Keratinocyte (primary cell): ENCODE measurements around the gene ANXA3. TPM values are rescaled to one million over a fixed set of nuclear protein-coding genes. Genes with fewer than 3 reads are reported as not detected.

Experiments
- DNase-seq: peaks from one replicate; pipeline ENCODE4 v3.0.0-alpha.2; 2011; ENCODE audit warnings: low read depth, missing footprints, low spot score
- FAIRE-seq: peaks from 2 replicates; lab custom pipeline; 2011; peaks lifted over from hg19 to GRCh38; lab: Jason Lieb, UNC
- H2AFZ ChIP-seq: 2 replicates; pipeline ENCODE4 v1.6.0; 2012; ENCODE audit warnings: low read length, control low read depth, inconsistent platforms; ENCODE audit not compliant: control insufficient read depth
- H3K27ac ChIP-seq: 2 replicates; pipeline ENCODE4 v1.5.1; 2011; ENCODE audit warnings: low read length; ENCODE audit not compliant: control insufficient read depth, insufficient read depth
- H3K27me3 ChIP-seq: 3 replicates; pipeline ENCODE4 v1.6.0; 2011; ENCODE audit warnings: low read length; ENCODE audit not compliant: control insufficient read depth, insufficient read depth; ENCODE audit errors: extremely low read depth
- H3K36me3 ChIP-seq, 2 experiments: 2 replicates in 1 of 2; 3 replicates in 1 of 2; pipeline ENCODE4 v1.5.1; 2011; ENCODE audit warnings: low read length in 2 of 2, mild to moderate bottlenecking in 1 of 2; ENCODE audit not compliant: control insufficient read depth in 2 of 2, insufficient read depth in 2 of 2; ENCODE audit errors: extremely low read depth in 1 of 2
- H3K4me1 ChIP-seq: 3 replicates; pipeline ENCODE4 v1.5.1; 2011; ENCODE audit warnings: low read length; ENCODE audit not compliant: control insufficient read depth, insufficient read depth; ENCODE audit errors: extremely low read depth
- H3K4me2 ChIP-seq: 3 replicates; pipeline ENCODE4 v1.6.0; 2011; ENCODE audit warnings: low read depth, low read length; ENCODE audit not compliant: control insufficient read depth, insufficient read depth; ENCODE audit errors: extremely low read depth
- H3K4me3 ChIP-seq, 3 experiments: fragments of 200-600 bp in 1 of 3; sonication (generic) in 1 of 3; 2 replicates in 2 of 3; 3 replicates in 1 of 3; pipeline ENCODE4 v1.5.1; 2011 to 2016; ENCODE audit warnings: low read length in 3 of 3, mild to moderate bottlenecking in 3 of 3, control low read depth in 2 of 3, inconsistent platforms in 1 of 3, low read depth in 1 of 3, mixed read lengths in 1 of 3, mixed run types in 1 of 3, moderate library complexity in 1 of 3; ENCODE audit not compliant: control insufficient read depth in 2 of 3, insufficient read depth in 2 of 3; ENCODE audit errors: extremely low read depth in 1 of 3
- H3K79me2 ChIP-seq: 2 replicates; pipeline ENCODE4 v1.6.0; 2012; ENCODE audit warnings: low read length; ENCODE audit not compliant: control insufficient read depth, insufficient read depth
- H3K9ac ChIP-seq: 3 replicates; pipeline ENCODE4 v1.6.0; 2011; ENCODE audit warnings: low read length; ENCODE audit not compliant: control insufficient read depth, insufficient read depth; ENCODE audit errors: extremely low read depth
- H3K9me1 ChIP-seq: 3 replicates; pipeline ENCODE4 v1.6.0; 2011; ENCODE audit warnings: low read length; ENCODE audit not compliant: control insufficient read depth, insufficient read depth; ENCODE audit errors: extremely low read depth
- H3K9me3 ChIP-seq: 2 replicates; pipeline ENCODE4 v1.5.1; 2012; ENCODE audit warnings: low read depth, low read length; ENCODE audit not compliant: control insufficient read depth
- H4K20me1 ChIP-seq: 3 replicates; pipeline ENCODE4 v1.6.0; 2011; ENCODE audit warnings: low read length; ENCODE audit not compliant: control insufficient read depth, insufficient read depth; ENCODE audit errors: extremely low read depth
- EZH2 ChIP-seq: IDR thresholded peaks from one replicate; pipeline ENCODE4 v1.6.1; 2012; ENCODE audit warnings: inconsistent platforms, mild to moderate bottlenecking, low read length, moderate library complexity
- dilution Hi-C: fragments of 300-500 bp; cut with MboI; formaldehyde crosslinking; loops from one replicate; pipeline ENCODE4 v1.7.0; 2020; ENCODE audit warnings: low sequenced_read_pairs; ENCODE audit not compliant: extremely low pct_ligation_motif_present
- polyA plus RNA-seq, 5 experiments: library from polyadenylated mRNA; depleted of rRNA in 3 of 5; stranded (reverse) in 3 of 5; stranded (forward) in 1 of 5; unstranded in 1 of 5; fragments of >200 nt; gene quantifications; 1 replicate in 1 of 5; 2 replicates in 3 of 5; 3 replicates in 1 of 5; pipeline versions ENCODE4 v1.2.1 to v1.2.3, GENCODE V29; 2011 to 2012; ENCODE audit warnings: missing spikeins in 2 of 5, low read depth in 1 of 5, low replicate concordance in 1 of 5
- TF ChIP-seq, protein P1 (sequence below), 3 experiments: IDR thresholded peaks in 1 of 3; conservative IDR thresholded peaks in 1 of 3; optimal IDR thresholded peaks in 1 of 3; 2 replicates in 2 of 3; 3 replicates in 1 of 3; pipeline versions ENCODE3 to v1.5.1; 2011; ENCODE audit warnings: low read length in 3 of 3, mild to moderate bottlenecking in 3 of 3, moderate library complexity in 2 of 3, control low read depth in 1 of 3, inconsistent platforms in 1 of 3; ENCODE audit not compliant: insufficient read depth in 2 of 3; ENCODE audit errors: extremely low read depth in 1 of 3

ANXA3 gene
- polyA plus RNA-seq, 1 donor (not counting 4 experiments of a cell fraction or from before 2014, with no cell fraction given): 463 TPM

DNA sequence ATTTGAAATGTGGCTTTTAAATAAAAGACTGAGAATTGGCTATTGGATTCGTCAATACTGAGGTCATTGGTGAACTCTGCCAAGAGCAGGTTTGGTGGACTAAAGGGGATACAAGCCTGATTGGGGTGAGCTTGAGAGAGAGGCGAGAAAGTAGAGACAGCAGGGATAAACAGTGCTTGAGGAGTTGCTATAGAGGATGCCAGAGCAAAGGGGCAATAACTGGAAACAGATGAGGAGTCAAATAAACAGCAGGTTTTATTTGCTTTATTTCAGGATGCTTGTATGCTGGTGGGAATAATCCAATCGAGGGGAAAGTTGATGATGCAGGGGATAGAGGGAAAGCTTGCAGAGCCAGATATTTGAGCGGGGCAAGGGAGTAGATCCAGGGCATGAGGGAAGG is 24.0 kb upstream of the ANXA3 start:
- no peak overlapping the region for H2AFZ ChIP-seq
- no peaks in the 10 kb centered on the region for H3K36me3 ChIP-seq
- no peak overlapping the region for H3K9ac ChIP-seq
- H3K27me3 ChIP-seq: no peaks in the 10 kb centered on the region
- dilution Hi-C loops: no loop called here
- H4K20me1 ChIP-seq: no peaks in the 10 kb centered on the region
- FAIRE-seq (no peak), DNase-seq (no peak)
- H3K4me3 ChIP-seq: no peak overlapping the region
- no peaks in the 10 kb centered on the region for H3K9me1 ChIP-seq
- TF ChIP-seq EZH2: no peak
- TF ChIP-seq, protein P1, sequence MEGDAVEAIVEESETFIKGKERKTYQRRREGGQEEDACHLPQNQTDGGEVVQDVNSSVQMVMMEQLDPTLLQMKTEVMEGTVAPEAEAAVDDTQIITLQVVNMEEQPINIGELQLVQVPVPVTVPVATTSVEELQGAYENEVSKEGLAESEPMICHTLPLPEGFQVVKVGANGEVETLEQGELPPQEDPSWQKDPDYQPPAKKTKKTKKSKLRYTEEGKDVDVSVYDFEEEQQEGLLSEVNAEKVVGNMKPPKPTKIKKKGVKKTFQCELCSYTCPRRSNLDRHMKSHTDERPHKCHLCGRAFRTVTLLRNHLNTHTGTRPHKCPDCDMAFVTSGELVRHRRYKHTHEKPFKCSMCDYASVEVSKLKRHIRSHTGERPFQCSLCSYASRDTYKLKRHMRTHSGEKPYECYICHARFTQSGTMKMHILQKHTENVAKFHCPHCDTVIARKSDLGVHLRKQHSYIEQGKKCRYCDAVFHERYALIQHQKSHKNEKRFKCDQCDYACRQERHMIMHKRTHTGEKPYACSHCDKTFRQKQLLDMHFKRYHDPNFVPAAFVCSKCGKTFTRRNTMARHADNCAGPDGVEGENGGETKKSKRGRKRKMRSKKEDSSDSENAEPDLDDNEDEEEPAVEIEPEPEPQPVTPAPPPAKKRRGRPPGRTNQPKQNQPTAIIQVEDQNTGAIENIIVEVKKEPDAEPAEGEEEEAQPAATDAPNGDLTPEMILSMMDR (optimal IDR thresholded peaks at IDR 0.05 in 1 of 3, IDR thresholded peaks at IDR 0.05 in 1 of 3, conservative IDR thresholded peaks at IDR 0.05 in 1 of 3; ENCODE audit: extremely low read depth in 1 of 3, insufficient read depth in 2 of 3, low read length in 3 of 3): no peak
- no peak overlapping the region for H3K27ac ChIP-seq
- peaks cover 22% of the 10 kb centered on the region for H3K4me1 ChIP-seq
- H3K79me2 ChIP-seq: no peaks in the 10 kb centered on the region
- H3K9me3 ChIP-seq: no peaks in the 10 kb centered on the region
- H3K4me2 ChIP-seq: no peak overlapping the region

DNA sequence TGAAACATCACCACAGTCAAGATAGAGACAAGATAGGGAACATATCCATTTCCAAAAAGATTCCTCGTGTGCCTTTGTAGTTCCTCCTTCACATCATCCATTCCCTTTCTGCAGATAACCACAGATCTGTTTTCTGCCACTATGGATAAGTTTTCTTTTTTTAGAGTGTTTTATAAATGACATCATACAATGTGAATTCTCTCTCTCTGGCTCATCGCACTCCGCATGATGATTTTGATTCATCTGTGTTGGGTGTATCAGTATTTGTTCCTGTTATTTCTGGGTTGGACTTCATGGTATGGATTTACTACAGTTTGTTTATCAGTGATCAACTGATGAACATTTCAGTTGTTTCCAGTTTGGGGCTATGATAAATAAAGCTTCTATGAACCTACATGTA is 23.2 kb upstream of the ANXA3 start:
- no peak for TF ChIP-seq EZH2
- TF ChIP-seq, protein P1 (optimal IDR thresholded peaks at IDR 0.05 in 1 of 3, IDR thresholded peaks at IDR 0.05 in 1 of 3, conservative IDR thresholded peaks at IDR 0.05 in 1 of 3; ENCODE audit: extremely low read depth in 1 of 3, insufficient read depth in 2 of 3, low read length in 3 of 3): no peak
- Histone ChIP-seq H3K9me3 (no peaks in the 10 kb centered on the region), H3K27me3 (no peaks in the 10 kb centered on the region), H3K36me3 (no peaks in the 10 kb centered on the region), H3K4me1 (peaks cover 22% of the 10 kb centered on the region), H3K79me2 (no peaks in the 10 kb centered on the region), H3K27ac (no peak overlapping the region), H3K9me1 (no peaks in the 10 kb centered on the region), H2AFZ (no peak overlapping the region), H4K20me1 (no peaks in the 10 kb centered on the region), H3K4me2 (no peak overlapping the region), H3K9ac (no peak overlapping the region), H3K4me3 (no peak overlapping the region)
- dilution Hi-C loops: no loop called here
- FAIRE-seq (no peak), DNase-seq (no peak)
